ENCODE measurements around the gene PRRX2.

Gene PRRX2

GRCh38 chr9:129665389-129665775 lies at the start of gene PRRX2:
Gene PRRX2, plus strand, starts transcription at chr9:129665647. Its CDS starts 221 bp downstream, at chr9:129665868.
- DNase-seq (ENCODE audit: low read depth): no peak

GRCh38 chr9:129617167-129617566 lies 48.3 kb upstream of the PRRX2 start:
- DNase-seq (ENCODE audit: low read depth): peak; percentile 57

- DNase-seq (ENCODE audit: low read depth): no peak
Measured at GRCh38 chr9:129619787-129620668, 45.4 kb upstream of the PRRX2 start.

GRCh38 chr9:129620669-129621295 lies 44.7 kb upstream of the PRRX2 start, which contains the start of gene C9orf50:
Gene C9orf50, minus strand, starts transcription at chr9:129621101. Its CDS starts 527 bp downstream, at chr9:129620574.
- no peak for DNase-seq (ENCODE audit: low read depth)

GRCh38 chr9:129623331-129623730 lies 42.1 kb upstream of the PRRX2 start:
- DNase-seq (ENCODE audit: low read depth): no peak

GRCh38 chr9:129624168-129624759 lies 41.2 kb upstream of the PRRX2 start:
- no peak for DNase-seq (ENCODE audit: low read depth)

GRCh38 chr9:129624947-129625346 lies 40.5 kb upstream of the PRRX2 start:
- DNase-seq (ENCODE audit: low read depth): no peak

GRCh38 chr9:129626079-129626624 lies 39.3 kb upstream of the PRRX2 start, which contains the start of gene NTMT1:
Gene NTMT1, plus strand, starts transcription at chr9:129626163. Its CDS starts 6,541 bp downstream, at chr9:129632704.
- DNase-seq (ENCODE audit: low read depth): peak; percentile 62

- DNase-seq (ENCODE audit: low read depth): peak; percentile 77
Measured at GRCh38 chr9:129626625-129627284, 38.7 kb upstream of the PRRX2 start.

GRCh38 chr9:129627556-129628440 lies 37.6 kb upstream of the PRRX2 start:
- no peak for DNase-seq (ENCODE audit: low read depth)

- no peak for DNase-seq (ENCODE audit: low read depth)
Measured at GRCh38 chr9:129628709-129629108, 36.7 kb upstream of the PRRX2 start.

GRCh38 chr9:129629251-129629820 lies 36.1 kb upstream of the PRRX2 start:
- no peak for DNase-seq (ENCODE audit: low read depth)

GRCh38 chr9:129630967-129631673 lies 34.3 kb upstream of the PRRX2 start:
- no peak for DNase-seq (ENCODE audit: low read depth)

GRCh38 chr9:129631674-129632129 lies 33.7 kb upstream of the PRRX2 start:
- no peak for DNase-seq (ENCODE audit: low read depth)

GRCh38 chr9:129632460-129632859 lies 33.0 kb upstream of the PRRX2 start:
- DNase-seq (ENCODE audit: low read depth): no peak

- DNase-seq (ENCODE audit: low read depth): no peak
Measured at GRCh38 chr9:129633207-129633606, 32.2 kb upstream of the PRRX2 start.

GRCh38 chr9:129633848-129634247 lies 31.6 kb upstream of the PRRX2 start:
- DNase-seq (ENCODE audit: low read depth): no peak

GRCh38 chr9:129635099-129636065 lies 30.1 kb upstream of the PRRX2 start:
- no peak for DNase-seq (ENCODE audit: low read depth)

Measured in HS-27A (cell line).